Stimulated activated CD4-positive, alpha-beta T cell treated with anti-CD3 and anti-CD28 coated beads, Interleukin-4, amount 100 ng/mL, for 4 hours (primary cell): ENCODE data around the gene PAPOLA.
"Not testable (repeated sequence)": the region's sequence is repeated elsewhere in the genome, so short reads cannot be mapped to it uniquely, and the experiment has no call there.

Experiments
- DNase-seq, 2 experiments: peaks; one replicate each; pipeline ENCODE4 v3.0.0-alpha.2; 2020

Gene PAPOLA

GRCh38 chr14:96503306-96503679 lies 1.1 kb downstream of the PAPOLA start:
- DNase-seq: no peak

- not testable (repeated sequence) for DNase-seq
Measured at GRCh38 chr14:96504353-96504752, 2.2 kb downstream of the PAPOLA start.

- DNase-seq: no peak
Measured at GRCh38 chr14:96507723-96508122, 5.5 kb downstream of the PAPOLA start.

- no peak for DNase-seq
Measured at GRCh38 chr14:96508900-96509299, 6.7 kb downstream of the PAPOLA start.

GRCh38 chr14:96509457-96510090 lies 7.4 kb downstream of the PAPOLA start:
- no peak for DNase-seq

GRCh38 chr14:96511146-96511545 lies 9.0 kb downstream of the PAPOLA start:
- DNase-seq: no peak

GRCh38 chr14:96511667-96512066 lies 9.5 kb downstream of the PAPOLA start:
- no peak for DNase-seq

- no peak for DNase-seq
Measured at GRCh38 chr14:96512122-96512521, 9.9 kb downstream of the PAPOLA start.

- no peak for DNase-seq
Measured at GRCh38 chr14:96512602-96513397, 10.6 kb downstream of the PAPOLA start.

- no peak for DNase-seq
Measured at GRCh38 chr14:96514694-96515093, 12.5 kb downstream of the PAPOLA start.

GRCh38 chr14:96515731-96516130 lies 13.5 kb downstream of the PAPOLA start:
- DNase-seq: no peak

GRCh38 chr14:96516351-96516750 lies 14.2 kb downstream of the PAPOLA start:
- no peak for DNase-seq

- no peak for DNase-seq
Measured at GRCh38 chr14:96519970-96520369, 17.8 kb downstream of the PAPOLA start.

GRCh38 chr14:96525452-96525851 lies 23.3 kb downstream of the PAPOLA start:
- DNase-seq: no peak

- DNase-seq: no peak
Measured at GRCh38 chr14:96532632-96533031, 30.4 kb downstream of the PAPOLA start.

- no peak for DNase-seq
Measured at GRCh38 chr14:96536807-96537206, 34.6 kb downstream of the PAPOLA start.

GRCh38 chr14:96538097-96538989 lies 36.2 kb downstream of the PAPOLA start:
- no peak for DNase-seq

- DNase-seq: no peak
Measured at GRCh38 chr14:96538990-96539317, 36.8 kb downstream of the PAPOLA start.

- no peak for DNase-seq
Measured at GRCh38 chr14:96554315-96554910, 52.2 kb downstream of the PAPOLA start.

- DNase-seq: no peak
Measured at GRCh38 chr14:96559571-96559970, 57.4 kb downstream of the PAPOLA start.

- no peak for DNase-seq
Measured at GRCh38 chr14:96564389-96564788, 62.2 kb downstream of the PAPOLA start.

- DNase-seq: no peak
Measured at GRCh38 chr14:96565811-96566210, 63.6 kb downstream of the PAPOLA start.

- DNase-seq: no peak
Measured at GRCh38 chr14:96567289-96567899, 65.2 kb downstream of the PAPOLA start.
